Breast epithelium (tissue), 3 donors: ENCODE data around the gene SPNS2.

Source experiments
- CTCF ChIP-seq, 3 donors: fragments of 450-650 bp; IDR thresholded peaks; one replicate each; pipeline ENCODE4 v1.5.1; 2016 to 2017; ENCODE audit warnings: antibody characterized with exemption in 3 of 3, mild to moderate bottlenecking in 3 of 3, moderate library complexity in 3 of 3
- POLR2A ChIP-seq: fragments of 450-650 bp; IDR thresholded peaks from one replicate; pipeline ENCODE4 v1.6.1; 2016; ENCODE audit warnings: antibody characterized with exemption, mild to moderate bottlenecking, moderate library complexity
- POLR2AphosphoS5 ChIP-seq, 3 donors: sonication (generic); formaldehyde crosslinking; IDR thresholded peaks; one replicate each; pipeline ENCODE4 v1.6.1; 2017; ENCODE audit warnings: antibody characterized with exemption in 3 of 3

GRCh38 chr17:4548721-4549531, 50.2 kb downstream of the SPNS2 start:
- TF ChIP-seq CTCF (IDR thresholded peaks at IDR 0.05) (no peak), POLR2A (no peak), POLR2AphosphoS5 (IDR thresholded peaks at IDR 0.05) (no peak)
